CD4-positive, alpha-beta T cell treated with Interleukin-21 for 1 hour (primary cell): ENCODE data around the gene CHPF.

ENCODE experiments used
- DNase-seq: peaks from one replicate; pipeline ENCODE4 v3.0.0-alpha.2; 2020

Gene CHPF

DNA sequence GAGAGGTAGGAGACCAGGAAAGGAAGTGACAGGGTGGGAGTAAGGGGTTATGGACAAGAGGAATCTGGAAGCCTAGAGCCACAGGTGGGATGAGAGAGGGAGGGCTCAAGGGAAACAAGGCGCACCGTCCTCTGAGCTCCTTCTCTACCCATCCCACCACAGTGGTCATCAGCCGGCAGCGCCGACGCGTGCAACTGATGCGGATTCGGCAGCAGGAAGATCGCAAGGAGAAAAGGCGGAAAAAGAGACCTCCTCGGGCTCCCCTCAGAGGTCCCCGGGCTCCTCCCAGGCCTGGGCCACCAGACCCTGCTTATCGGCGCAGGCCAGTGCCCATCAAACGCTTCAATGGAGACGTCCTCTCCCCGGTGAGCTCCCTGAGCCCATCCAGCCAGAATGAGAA lies 5.4 kb upstream of the CHPF start:
- DNase-seq, result no peak

DNA sequence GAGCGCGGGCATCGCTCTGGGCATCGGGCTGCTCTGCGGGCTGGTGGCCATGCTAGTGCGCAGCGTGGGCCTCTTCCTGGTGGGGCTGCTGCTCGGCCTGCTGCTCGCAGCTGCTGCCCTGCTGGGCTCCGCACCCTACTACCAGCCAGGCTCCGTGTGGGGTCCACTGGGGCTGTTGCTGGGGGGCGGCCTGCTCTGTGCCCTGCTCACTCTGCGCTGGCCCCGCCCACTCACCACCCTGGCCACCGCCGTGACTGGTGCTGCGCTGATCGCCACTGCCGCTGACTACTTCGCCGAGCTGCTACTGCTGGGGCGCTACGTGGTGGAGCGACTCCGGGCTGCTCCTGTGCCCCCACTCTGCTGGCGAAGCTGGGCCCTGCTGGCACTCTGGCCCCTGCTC lies 4.0 kb upstream of the CHPF start:
- DNase-seq, result no peak

DNA sequence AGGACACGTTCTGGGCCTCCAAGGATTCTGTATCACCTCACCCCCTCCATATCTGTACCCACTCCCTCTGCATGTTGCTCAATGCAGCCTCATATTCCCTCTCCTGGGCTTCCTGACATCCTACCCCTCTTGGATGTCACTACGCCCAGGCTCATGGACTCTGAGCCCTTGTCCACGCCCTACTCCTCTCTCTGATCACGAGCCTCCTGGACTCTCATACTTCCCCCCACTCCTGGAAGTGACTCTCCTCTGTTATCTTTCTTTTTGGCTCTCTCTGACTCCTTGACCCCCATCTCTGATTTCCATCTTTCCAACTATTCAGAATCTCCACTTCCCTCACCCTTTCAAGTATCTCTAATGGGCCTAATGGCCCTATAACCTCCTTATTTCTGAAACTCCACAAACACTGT lies 2.3 kb upstream of the CHPF start:
- no peak for DNase-seq

DNA sequence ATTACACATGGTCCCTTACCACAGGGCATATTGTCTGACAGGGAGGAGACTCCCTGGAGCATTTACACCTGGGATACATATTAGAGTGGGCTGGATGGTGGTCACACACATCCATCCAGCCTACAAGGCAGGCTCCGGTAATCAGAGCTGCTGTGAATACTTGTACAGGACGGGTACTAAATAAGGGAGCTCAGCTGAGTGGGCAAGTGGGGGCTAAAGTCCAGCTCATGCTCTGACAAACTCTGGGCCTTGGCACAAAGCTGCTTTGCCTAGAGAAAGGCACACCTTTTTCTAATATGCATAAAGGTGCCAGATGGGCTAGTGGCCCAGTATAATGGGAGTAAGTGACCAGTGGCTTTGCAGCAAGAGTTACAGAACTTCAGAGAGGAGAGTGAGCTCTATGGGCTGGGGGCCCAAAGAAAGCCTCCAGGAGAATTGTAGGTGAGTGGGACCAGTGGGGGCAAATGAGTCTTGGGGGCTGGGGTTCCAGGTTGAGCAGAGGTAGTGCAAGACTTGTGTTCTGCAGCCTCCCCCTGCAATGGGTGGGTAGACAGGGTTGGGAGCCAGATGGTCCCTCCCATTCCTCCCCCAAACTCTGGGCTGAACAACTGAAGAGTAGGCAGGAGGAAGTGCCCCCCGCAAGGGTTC lies 1.8 kb upstream of the CHPF start:
- DNase-seq, result no peak

DNA sequence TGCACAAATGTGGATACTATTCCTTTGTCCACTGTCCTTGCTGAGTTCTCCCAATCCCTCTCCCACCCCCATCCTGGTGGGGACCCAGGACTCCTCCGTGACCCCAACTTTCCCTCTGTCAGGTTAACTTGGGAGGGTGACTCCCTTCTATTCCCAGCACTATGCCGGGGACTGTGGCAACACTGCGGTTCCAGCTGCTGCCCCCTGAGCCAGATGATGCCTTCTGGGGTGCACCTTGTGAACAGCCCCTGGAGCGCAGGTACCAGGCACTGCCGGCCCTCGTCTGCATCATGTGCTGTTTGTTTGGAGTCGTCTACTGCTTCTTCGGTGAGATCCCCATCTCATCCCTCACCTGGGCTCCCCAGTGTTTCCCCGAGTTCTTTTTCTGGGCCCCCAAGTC lies 958 bp upstream of the CHPF start:
- no peak for DNase-seq

DNA sequence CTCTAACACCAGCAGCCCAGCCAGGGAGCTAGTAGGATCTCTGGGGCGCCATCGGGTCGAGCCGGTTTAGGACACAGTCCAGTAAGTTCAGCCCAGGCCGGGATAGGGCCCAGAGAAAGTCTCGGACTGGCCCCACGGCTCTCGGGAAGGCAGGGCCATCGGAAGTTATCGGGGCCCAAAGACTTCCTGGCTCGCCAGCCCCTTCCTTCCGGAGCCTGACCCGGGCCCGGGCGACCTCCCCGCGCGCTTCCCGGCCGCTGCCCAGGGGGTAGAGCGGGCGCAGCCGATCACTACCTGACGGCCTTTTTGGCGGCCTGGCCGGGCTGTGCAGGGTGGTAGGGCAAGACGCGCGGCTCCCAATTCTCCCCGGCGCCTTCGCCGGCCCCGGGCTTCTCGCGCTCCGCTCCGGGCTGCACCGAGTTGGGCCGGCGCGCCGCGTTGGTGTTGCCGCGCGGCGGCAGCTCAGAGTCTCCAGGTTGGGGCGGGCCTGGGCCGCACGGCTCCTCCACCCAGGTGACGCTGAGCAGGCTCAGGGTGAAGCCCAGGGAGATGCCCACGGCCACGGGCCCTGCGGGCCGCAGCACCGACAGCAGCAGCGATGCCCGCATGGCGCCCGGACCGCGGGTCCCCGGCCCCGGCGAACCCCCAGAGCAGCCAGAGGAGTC lies 546 bp downstream of the CHPF start:
- DNase-seq, result no peak

DNA sequence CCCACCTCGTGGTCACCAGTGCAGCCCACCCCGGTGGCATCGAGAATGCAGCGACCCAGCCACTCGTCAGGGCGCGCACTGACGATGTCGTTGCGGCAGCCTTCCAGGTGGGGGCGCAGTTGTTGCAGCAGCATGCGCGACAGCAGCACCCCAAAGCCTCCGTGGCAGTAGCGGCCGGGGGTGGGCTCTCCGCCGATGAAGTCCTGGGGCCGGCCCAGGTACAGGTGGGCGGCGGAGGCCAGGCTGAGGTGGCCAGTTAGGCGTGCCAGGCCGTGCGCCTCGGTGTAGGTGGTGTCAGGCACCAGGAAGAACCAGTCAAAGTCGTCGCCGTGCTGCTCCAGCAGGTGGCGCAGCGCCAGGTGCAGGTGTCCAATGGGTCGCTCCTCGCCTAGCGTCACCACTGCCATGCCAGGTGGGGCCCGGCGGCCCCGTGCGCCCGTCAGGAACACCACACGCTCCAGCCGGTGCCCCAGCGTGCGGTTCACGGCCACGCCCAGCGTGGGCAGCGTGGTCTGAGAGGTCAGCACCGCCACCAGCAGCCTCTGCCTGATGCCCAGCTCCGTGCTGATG lies 1.9 kb downstream of the CHPF start:
- DNase-seq, result peak; percentile 91

DNA sequence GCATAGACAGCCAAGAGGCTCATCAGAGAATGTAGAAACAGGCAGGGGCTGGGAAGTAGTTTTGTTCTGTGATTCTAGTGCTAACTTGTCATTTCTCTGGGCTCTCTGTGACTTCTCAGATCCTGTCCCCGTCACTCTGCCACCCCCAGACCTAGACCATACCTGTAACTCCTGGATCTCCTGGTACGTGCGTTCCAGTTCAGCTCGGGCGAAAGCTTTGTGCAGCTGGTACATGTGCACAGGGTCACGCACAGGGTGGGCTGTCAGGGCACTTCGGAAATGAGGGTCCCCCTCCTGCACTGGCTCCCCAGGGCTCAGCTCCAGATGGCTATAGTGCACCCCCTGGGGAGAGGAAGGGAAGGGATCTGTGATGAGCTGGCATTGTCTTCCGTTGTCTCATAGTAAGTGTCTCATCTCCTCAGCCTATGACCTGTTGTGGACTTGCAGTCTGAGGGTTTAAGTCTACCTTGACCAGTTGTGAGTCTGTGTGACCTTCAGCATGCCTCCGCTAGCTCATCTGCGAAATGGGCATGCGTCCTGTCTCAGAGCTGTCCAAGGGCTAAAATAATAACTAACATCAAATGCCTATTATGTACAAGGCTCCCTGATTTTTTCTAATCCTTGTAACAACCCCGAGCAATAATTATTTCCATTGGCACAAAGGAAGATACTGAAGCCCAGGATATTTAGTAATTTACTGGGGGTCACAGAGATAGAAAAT lies 2.7 kb downstream of the CHPF start:
- no peak for DNase-seq

DNA sequence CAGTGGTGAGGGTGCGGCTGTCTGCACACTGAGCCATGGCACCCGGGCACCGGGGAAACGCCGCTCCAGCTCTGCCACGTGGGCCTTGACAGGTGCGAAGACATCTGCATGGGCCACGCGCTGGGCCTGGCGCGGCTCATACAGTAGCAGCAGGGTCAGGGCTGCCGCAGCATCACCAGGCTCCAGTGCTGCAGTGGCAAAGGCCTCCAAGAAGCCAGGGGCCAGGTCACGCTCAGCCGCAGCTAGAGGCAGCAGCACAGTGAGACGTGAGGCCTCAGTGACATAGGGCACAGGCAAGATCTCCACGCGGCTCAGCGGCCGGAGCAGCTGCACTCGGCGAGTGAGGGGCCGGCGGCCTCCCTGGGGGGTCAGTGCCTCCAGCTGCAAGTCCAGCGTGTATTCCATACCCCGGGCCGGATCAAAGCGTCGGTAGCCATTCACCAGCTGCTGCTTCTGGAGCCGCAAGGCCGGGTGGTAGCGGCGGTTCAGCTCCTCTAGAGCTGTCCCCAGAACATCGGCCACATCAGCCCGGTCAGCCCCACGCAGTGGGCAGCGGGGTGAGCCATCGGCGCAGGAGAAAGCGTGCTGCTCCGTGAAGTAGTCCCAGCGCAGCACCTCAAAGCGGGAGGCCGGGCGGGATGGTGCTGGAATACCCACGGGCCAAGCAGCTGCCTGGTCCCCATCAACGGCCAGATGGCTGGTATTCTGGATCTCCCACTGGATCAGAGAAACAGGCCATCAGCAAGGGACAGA lies 3.5 kb downstream of the CHPF start:
- DNase-seq, result no peak

DNA sequence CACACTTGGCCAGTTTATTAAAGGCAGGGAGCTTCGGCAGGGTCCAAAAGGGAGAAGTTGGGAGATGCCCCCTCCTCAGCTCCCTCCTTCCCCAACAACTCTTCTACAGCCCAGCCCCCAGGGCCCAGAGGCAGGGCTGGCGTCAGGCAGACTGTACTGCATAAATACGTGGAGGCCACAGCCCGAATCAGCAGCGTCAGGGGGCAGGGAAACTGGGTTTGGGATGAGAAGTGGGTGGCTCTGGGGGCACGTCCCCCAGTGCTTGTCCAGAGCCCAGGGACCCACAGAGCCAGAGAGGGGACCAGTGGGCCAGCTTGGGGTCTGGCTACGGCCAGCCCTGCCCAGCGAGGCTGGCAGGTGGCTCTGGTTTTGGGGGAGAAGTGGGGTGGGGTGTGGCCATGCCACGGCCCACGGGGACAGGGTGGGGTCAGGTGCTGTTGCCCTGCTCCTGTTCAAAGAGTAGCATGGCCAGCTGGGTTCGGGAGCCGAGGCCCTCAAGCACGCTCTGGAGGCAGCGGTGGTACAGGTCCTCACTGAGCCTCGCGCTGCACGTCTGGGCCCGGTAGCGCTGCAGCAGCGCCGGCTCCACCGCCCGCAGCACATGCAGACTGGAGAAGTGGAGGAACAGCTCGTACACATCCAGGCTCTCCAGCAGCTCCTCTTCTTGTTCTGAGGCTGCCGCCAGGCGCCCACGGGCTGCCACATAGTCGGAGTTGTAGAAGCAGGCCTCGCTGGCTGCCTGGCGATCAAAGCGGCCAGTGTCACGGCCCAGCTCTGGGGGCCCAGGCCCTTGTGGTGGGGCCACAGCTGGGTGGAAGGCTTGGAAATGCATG lies 4.4 kb downstream of the CHPF start:
- no peak for DNase-seq

DNA sequence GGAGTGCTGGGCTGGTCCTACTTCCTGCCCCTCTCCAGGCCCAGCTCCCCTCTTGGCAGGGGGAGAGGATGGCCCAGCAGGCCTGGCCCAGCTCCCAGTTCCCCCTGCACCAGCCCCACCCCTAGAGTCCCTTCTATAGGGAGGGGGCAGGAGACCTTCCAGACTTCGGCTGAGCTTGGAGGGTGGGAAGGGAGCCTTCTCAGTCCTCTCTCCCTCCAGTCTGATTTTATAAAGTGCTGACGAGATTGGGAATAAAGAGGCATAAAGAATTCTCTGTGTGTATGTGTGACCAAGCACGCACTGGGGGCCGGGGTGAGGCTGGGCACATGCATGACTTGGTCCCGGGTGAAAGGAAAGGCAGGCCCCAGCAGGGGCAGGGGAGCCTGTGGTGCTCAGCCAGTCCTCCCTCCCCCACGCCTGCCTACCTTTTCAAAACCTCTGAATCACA lies 5.1 kb downstream of the CHPF start:
- no peak for DNase-seq

DNA sequence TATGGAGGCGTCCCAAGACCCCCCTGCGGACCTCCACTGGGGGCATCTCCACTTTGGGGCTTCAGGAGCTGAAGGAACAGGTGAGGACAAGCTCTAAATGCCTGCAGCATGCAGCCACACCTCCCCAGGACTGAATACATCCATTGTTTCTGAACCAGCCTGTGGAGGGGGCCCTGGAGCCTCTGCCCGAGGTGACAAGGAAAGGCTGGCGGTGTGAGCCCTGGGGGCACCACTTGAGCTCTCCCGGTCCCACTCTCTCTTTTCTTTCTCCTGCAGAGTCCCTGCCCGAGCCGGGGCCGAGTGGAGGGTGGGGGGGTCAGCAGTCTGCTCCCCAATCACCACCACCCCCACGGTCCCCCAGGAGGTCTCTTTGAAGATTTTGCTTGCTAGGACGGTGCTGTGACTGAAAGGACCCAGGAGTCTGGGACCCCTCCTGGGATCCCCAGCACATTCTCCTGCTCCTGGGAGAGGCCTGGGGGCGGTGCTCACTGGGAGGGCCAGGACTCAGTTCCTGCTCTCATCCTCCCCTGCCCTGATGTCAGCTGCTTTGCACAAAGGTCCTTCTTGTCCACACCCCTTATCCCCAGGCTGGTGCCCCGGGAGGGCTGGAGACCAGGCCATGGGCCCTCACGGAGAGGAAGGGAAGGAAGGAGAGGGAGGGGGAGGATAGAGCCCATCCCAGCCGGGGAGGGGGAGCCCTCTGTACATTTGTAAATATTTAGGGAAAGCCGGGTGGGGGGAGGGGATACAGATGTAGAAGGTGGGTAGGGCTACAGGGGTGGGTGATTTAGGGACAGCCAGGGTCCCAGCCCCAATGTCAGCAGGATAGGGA lies 5.7 kb downstream of the CHPF start:
- no peak for DNase-seq

DNA sequence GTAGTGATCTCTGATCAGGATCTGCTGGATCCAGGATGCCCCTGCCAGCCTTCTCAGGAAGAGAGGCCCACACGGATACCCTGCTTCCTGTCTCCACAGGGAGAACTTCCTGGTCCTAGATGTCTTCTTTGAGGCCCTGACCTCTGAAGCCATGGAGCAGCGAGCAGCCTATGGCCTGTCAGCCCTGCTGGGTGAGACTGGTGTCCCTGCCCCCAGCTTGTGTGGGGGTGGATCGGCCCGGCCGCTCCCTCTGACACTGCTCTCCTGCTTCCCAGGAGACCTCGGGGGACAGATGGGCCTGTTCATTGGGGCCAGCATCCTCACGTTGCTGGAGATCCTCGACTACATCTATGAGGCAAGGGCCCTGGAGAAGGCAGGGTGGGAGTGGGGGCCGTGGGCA lies 6.6 kb downstream of the CHPF start:
- no peak for DNase-seq

DNA sequence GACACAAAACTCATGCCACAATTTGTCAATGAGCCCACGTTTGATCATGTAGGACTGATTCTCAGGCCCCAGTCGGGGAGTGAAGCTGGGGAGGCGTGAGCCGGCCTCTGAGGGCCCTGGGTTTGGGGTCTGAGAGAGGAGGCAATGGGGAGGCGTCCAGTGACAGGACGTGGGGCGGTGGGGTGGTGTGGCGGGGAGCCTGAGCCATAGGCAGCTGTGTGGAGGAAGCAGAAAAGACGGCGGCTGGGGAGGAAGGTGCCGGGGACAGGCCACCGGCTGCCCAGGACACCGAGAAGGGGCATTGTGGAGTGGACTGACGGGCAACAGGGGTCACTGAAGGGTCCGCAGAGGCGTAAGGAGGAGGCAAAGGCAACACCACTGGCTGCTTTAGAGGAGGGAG lies 7.2 kb downstream of the CHPF start:
- DNase-seq, result no peak

DNA sequence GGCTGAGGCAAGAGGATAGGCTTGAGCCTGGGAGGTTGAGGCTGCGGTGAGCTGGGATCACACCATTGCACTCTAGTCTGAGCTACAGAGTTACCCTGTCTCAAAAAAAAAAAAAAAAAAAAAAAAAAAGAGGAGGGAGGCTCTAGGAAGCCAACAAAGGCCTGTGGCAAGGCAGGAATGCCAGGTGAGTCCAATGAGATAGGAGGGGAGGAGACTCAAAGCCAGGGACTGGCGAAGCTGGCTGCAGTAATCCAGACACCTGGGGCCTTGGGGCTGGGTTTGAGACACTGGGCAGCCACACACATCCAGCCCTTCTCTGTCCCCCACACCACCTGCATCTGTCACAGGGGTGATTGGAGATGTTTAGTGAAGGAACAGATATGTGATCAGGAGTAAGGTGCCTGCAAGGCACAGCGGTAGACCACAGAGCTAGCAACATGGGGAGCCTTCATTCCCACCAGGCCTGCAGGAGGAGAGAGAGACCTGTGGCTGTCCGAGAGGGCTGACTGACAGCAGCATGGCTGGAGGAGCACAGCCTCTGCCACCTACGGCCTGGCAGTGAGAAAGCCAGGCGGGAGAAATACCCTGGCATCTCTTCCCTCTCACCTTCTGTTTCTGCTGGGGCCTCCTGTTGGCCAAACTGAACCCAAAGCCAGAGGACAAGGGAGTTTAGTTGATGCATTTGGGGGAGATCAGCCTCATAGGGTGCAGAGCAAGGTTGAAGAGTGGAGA lies 9.5 kb downstream of the CHPF start:
- DNase-seq, result no peak

DNA sequence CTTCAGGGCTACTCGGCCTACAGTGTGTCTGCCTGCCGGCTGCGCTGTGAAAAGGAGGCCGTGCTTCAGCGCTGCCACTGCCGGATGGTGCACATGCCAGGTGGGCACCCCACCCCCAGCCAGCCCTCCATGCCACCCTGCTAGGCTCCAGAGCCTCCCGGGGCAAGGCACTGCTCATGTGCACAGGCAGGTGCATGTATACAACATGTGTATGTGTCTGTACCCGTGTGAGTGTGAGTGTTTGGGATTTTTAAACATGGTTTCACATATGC lies 11.3 kb downstream of the CHPF start:
- no peak for DNase-seq

DNA sequence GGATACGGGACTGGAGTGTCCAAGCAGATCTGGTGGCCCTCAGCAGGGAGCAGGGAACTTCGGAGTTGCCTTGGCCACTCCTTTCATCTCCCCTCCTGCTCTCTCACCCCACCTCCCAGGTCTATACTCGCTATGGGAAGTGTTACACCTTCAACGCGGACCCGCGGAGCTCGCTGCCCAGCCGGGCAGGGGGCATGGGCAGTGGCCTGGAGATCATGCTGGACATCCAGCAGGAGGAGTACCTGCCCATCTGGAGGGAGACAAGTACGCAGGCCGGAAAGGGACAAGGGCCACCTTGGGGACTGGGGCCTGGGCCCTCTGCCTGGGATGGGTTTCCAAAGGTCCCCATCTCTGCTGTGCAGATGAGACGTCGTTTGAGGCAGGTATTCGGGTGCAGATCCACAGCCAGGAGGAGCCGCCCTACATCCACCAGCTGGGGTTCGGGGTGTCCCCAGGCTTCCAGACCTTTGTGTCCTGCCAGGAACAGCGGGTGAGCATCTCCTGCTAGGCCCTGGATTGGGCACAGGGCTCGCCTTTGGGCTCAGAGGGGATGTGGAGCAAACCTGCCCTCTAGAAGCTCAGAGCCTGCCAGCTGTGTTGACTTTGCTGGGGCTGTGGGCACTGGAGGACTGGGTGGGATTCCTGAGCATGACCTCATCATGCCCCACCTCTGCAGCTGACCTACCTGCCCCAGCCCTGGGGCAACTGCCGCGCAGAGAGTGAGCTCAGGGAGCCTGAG lies 11.8 kb downstream of the CHPF start:
- no peak for DNase-seq

DNA sequence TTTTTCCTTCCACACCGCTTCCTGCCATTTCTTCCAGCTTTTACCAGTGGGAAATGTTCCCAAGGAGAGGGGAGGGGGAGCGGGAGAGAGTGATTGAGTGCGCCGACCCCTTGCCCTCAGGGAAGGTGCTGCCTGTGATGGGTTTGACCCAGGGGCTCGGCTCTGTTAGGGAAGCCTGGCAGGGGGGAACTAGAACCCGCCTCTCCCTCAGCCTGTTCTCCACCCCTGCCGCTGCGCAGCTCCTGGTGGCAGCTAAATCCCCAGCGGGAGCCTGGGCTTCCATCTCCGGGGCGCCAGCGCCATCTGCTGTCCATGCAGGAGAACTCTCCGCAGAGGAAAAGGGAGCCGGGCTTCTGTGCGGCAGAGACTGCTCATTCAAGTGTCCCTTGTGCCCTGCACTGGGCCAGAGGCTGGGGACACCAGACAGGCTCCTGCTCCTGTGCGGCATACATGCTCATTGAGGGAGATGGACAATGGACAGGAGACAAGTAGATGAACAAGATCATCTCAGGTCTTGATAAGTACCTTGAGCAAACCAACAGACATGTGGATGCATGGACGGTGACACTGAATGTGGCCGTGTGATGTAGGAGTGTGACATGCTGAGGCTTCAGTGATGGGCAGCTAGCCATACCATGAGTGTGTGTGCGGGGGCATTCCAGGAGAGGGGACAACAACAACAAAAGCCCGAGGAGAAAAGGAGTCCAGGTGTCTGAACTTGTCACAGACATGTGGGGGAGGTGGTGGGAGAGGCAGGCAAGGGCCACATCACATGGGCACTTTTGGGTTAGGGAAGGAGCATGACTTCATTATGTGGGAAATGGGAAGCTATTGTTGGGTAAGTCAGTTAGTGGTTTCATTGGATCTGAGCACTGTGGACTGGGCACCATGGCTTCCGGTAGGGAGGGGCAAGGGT lies 13.3 kb downstream of the CHPF start:
- DNase-seq, result peak; percentile 81

DNA sequence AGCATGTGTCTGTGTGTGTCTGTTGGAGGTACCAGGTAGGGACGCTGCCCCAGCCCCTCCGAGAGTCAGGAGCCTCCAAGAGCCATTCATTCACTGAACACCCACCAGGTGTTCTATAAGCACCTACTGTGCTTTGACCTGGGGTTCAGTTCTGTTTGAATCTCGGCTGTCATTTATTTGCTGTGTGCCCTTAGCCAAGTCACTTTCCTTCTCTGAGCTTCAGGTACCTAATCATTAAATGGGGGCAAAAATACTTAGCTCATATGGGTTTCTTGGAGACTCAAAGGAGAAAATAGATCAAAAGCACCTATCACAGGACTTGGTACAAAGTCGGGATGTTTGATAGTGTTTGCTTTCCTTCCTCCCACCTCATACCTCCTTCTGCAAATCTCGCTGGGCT lies 16.1 kb downstream of the CHPF start:
- DNase-seq, result no peak
